Endothelial cell of umbilical vein (primary cell): ENCODE results near the gene MIEN1. TPM values are rescaled to one million over a fixed set of nuclear protein-coding genes. Genes with fewer than 3 reads are reported as not detected.

ENCODE experiments used
- BruUV-seq: library from RNA; stranded (reverse); fragments of 400-500 nt; replicated peaks from 2 replicates; lab custom pipeline; 2021; lab: Mats Ljungman, UMichigan
- CTCF ChIA-PET: fragments of 300-600, 350-600 bp; sonication (Branson Sonifier 250); formaldehyde crosslinking; loops from one replicate; lab custom pipeline; 2021; ENCODE audit warnings: antibody characterized with exemption, inconsistent platforms; lab: Charles Lee
- POLR2A ChIA-PET: fragments of 300-600, 350-600 bp; sonication (Branson Sonifier 250); formaldehyde crosslinking; loops from one replicate; lab custom pipeline; 2021; ENCODE audit warnings: antibody characterized with exemption, inconsistent platforms; lab: Charles Lee
- DNase-seq: peaks from one replicate; pipeline ENCODE4 v3.0.0-alpha.2; 2011; ENCODE audit warnings: low read depth, low spot score
- FAIRE-seq: peaks from 2 replicates; lab custom pipeline; 2011; peaks lifted over from hg19 to GRCh38; lab: Jason Lieb, UNC
- H2AFZ ChIP-seq: 2 replicates; pipeline ENCODE4 v1.6.0; 2012; ENCODE audit warnings: low read depth, low read length, control low read depth, inconsistent platforms
- H3K27ac ChIP-seq: 2 replicates; pipeline ENCODE4 v1.5.1; 2011; ENCODE audit warnings: low read depth, mild to moderate bottlenecking, control low read depth, low read length, moderate library complexity; ENCODE audit not compliant: insufficient read depth
- H3K27me3 ChIP-seq, 2 experiments: 2 replicates each; pipeline versions ENCODE4 v1.6.0 to v1.6.1; 2011; ENCODE audit warnings: low read length in 2 of 2, mixed read lengths in 1 of 2; ENCODE audit not compliant: control insufficient read depth in 2 of 2, insufficient read depth in 2 of 2
- H3K36me3 ChIP-seq, 2 experiments: 2 replicates in 1 of 2; 3 replicates in 1 of 2; pipeline ENCODE4 v1.5.1; 2011; ENCODE audit warnings: low read length in 2 of 2, mild to moderate bottlenecking in 1 of 2, moderate library complexity in 1 of 2; ENCODE audit not compliant: control insufficient read depth in 2 of 2, insufficient read depth in 2 of 2; ENCODE audit errors: extremely low read depth in 1 of 2
- H3K4me1 ChIP-seq: 3 replicates; pipeline ENCODE4 v1.5.1; 2011; ENCODE audit warnings: mild to moderate bottlenecking, low read length; ENCODE audit not compliant: control insufficient read depth, insufficient read depth; ENCODE audit errors: extremely low read depth
- H3K4me2 ChIP-seq: 2 replicates; pipeline ENCODE4 v1.6.1; 2011; ENCODE audit warnings: low read length, control low read depth, mixed read lengths; ENCODE audit not compliant: insufficient read depth
- H3K4me3 ChIP-seq, 3 experiments: fragments of 200-600 bp in 1 of 3; sonication (generic), shearing (Covaris generic) in 1 of 3; replicated peaks in 1 of 3; 2 replicates each; pipeline ENCODE4 v1.5.1; 2011 to 2016; ENCODE audit warnings: control low read depth in 3 of 3, low read length in 3 of 3, mild to moderate bottlenecking in 2 of 3, inconsistent platforms in 1 of 3, low read depth in 1 of 3, moderate library complexity in 1 of 3; ENCODE audit not compliant: insufficient read depth in 1 of 3
- H3K79me2 ChIP-seq: 2 replicates; pipeline ENCODE4 v1.6.0; 2012; ENCODE audit warnings: low read length, inconsistent platforms; ENCODE audit not compliant: control insufficient read depth, insufficient read depth
- H3K9ac ChIP-seq: replicated peaks from 2 replicates; pipeline ENCODE3; 2011; ENCODE audit warnings: low read length, control low read depth; ENCODE audit not compliant: insufficient read depth; ENCODE audit errors: extremely low read depth
- H3K9me1 ChIP-seq: replicated peaks from 3 replicates; pipeline ENCODE4 v1.6.0; 2011; ENCODE audit warnings: mild to moderate bottlenecking, low read length; ENCODE audit not compliant: control insufficient read depth, insufficient read depth; ENCODE audit errors: extremely low read depth
- H3K9me3 ChIP-seq: replicated peaks from 2 replicates; pipeline ENCODE4 v1.5.1; 2012; ENCODE audit warnings: low read length, inconsistent platforms; ENCODE audit not compliant: control insufficient read depth, insufficient read depth
- H4K20me1 ChIP-seq: replicated peaks from 2 replicates; pipeline ENCODE3; 2011; ENCODE audit warnings: mild to moderate bottlenecking, low read length; ENCODE audit not compliant: control insufficient read depth, insufficient read depth; ENCODE audit errors: extremely low read depth
- CTCF ChIP-seq, 2 donors: IDR thresholded peaks; 1 replicate in 1 of 2; 2 replicates in 1 of 2; pipeline ENCODE4 v1.5.1; 2011; ENCODE audit warnings: low read length in 2 of 2, mild to moderate bottlenecking in 2 of 2, moderate library complexity in 2 of 2, control low read depth in 1 of 2, inconsistent platforms in 1 of 2, low read depth in 1 of 2; ENCODE audit not compliant: insufficient read depth in 1 of 2; ENCODE audit errors: extremely low read depth in 1 of 2
- EZH2 ChIP-seq: IDR thresholded peaks from 2 replicates; pipeline ENCODE4 v1.6.1; 2012; ENCODE audit warnings: borderline replicate concordance, low read depth, mild to moderate bottlenecking, moderate library complexity, low read length, inconsistent platforms; ENCODE audit not compliant: severe bottlenecking
- FOS ChIP-seq: IDR thresholded peaks from 2 replicates; pipeline ENCODE4 v1.6.1; 2011; ENCODE audit warnings: mild to moderate bottlenecking, low read length, moderate library complexity, borderline replicate concordance; ENCODE audit not compliant: insufficient read depth
- GATA2 ChIP-seq: IDR thresholded peaks from 2 replicates; pipeline ENCODE4 v1.7.0; 2011; ENCODE audit warnings: low read depth, mild to moderate bottlenecking, moderate library complexity, mixed read lengths, low read length; ENCODE audit not compliant: insufficient read length, insufficient read depth
- JUN ChIP-seq: IDR thresholded peaks from 2 replicates; pipeline ENCODE4 v1.6.1; 2011; ENCODE audit warnings: borderline replicate concordance, low read depth; ENCODE audit not compliant: insufficient read length, insufficient read depth
- MAX ChIP-seq: IDR thresholded peaks from 2 replicates; pipeline ENCODE4 v1.6.1; 2011; ENCODE audit not compliant: insufficient read depth, insufficient read length
- MYC ChIP-seq: IDR thresholded peaks from one replicate; pipeline ENCODE4 v1.6.1; 2011; ENCODE audit warnings: mild to moderate bottlenecking, low read depth, low read length
- POLR2A ChIP-seq: IDR thresholded peaks from 2 replicates; pipeline ENCODE4 v1.6.1; 2012; ENCODE audit warnings: low read depth, mild to moderate bottlenecking, control low read depth, low read length
- POLR2AphosphoS5 ChIP-seq: IDR thresholded peaks from 2 replicates; pipeline ENCODE4 v1.6.1; 2012; ENCODE audit warnings: low read depth, mild to moderate bottlenecking, control low read depth, low read length, moderate library complexity; ENCODE audit not compliant: insufficient read depth
- dilution Hi-C: fragments of 300-500 bp; cut with MboI; formaldehyde crosslinking; loops from one replicate; pipeline ENCODE4 v1.15.0; 2019; ENCODE audit warnings: low sequenced_read_pairs; ENCODE audit not compliant: extremely low pct_ligation_motif_present
- intact Hi-C: fragments of 100-400 bp; cut with micrococcal nuclease; formaldehyde crosslinking; loops from one replicate; pipeline ENCODE4 v1.10.0; 2022
- polyA plus RNA-seq, 4 experiments: library from polyadenylated mRNA; depleted of rRNA in 3 of 4; stranded (reverse) in 3 of 4; unstranded in 1 of 4; fragments of >200 nt; gene quantifications; 2 replicates each; pipeline versions ENCODE4 v1.2.1 to v1.2.3, GENCODE V29; 2011 to 2012; ENCODE audit warnings: missing spikeins in 1 of 4
- total RNA-seq: library from RNA; stranded (reverse); gene quantifications from 2 replicates; pipeline ENCODE4 v1.2.3, GENCODE V29; 2021

Gene MIEN1
- total and polyA plus RNA-seq, 2 donors (not counting 3 experiments of a cell fraction or from before 2014, with no cell fraction given): 42.4 to 74.5 TPM

GRCh38 chr17:39761861-39762496, 31.6 kb upstream of the MIEN1 start:
- H3K9ac ChIP-seq: no peak overlapping the region
- H3K36me3 ChIP-seq: no peaks in the 10 kb centered on the region
- DNase-seq (no peak), FAIRE-seq (no peak)
- TF ChIP-seq EZH2 (no peak), MAX (no peak)
- no peak overlapping the region for H2AFZ ChIP-seq
- no peaks in the 10 kb centered on the region for H3K4me1 ChIP-seq
- no peak overlapping the region for H3K4me3 ChIP-seq
- dilution Hi-C loops (no loop called here), intact Hi-C loops (no loop called here)
- no peak overlapping the region for H3K27ac ChIP-seq
- no peaks in the 10 kb centered on the region for H3K79me2 ChIP-seq
- H3K27me3 ChIP-seq: peaks cover 28 to 30% of the 10 kb centered on the region in 2 experiments
- ChIA-PET POLR2A (no interaction called here), CTCF (interaction anchor here (1.1 kb wide), 1 partner anchor 32 kb away, joined by 4 read pairs; the partner anchor contains the start of gene MIEN1)
- H4K20me1 ChIP-seq: no peaks in the 10 kb centered on the region
- no peaks in the 10 kb centered on the region for H3K9me3 ChIP-seq
- H3K9me1 ChIP-seq: no peaks in the 10 kb centered on the region
- H3K4me2 ChIP-seq: no peak overlapping the region
- no TSS peak for BruUV-seq

GRCh38 chr17:39759204-39759603, 28.9 kb upstream of the MIEN1 start:
- intact Hi-C loops: no loop called here
- H3K4me3 ChIP-seq: no peak overlapping the region
- H3K27ac ChIP-seq: no peak overlapping the region
- H3K4me1 ChIP-seq: no peaks in the 10 kb centered on the region
- no peaks in the 10 kb centered on the region for H3K36me3 ChIP-seq
- BruUV-seq: no TSS peak
- H4K20me1 ChIP-seq: no peaks in the 10 kb centered on the region
- DNase-seq (no peak), FAIRE-seq (no peak)
- H3K27me3 ChIP-seq: peaks cover 17 to 26% of the 10 kb centered on the region in 2 experiments
- H3K4me2 ChIP-seq: no peak overlapping the region
- dilution Hi-C loops: no loop called here
- H3K9me3 ChIP-seq: no peaks in the 10 kb centered on the region
- no peak overlapping the region for H2AFZ ChIP-seq
- no peak for TF ChIP-seq GATA2
- no peak for TF ChIP-seq CTCF (IDR thresholded peaks at IDR 0.05; ENCODE audit: extremely low read depth in 1 of 2, insufficient read depth in 1 of 2, low read depth in 1 of 2, low read length in 2 of 2)
- no peak for TF ChIP-seq FOS
- TF ChIP-seq POLR2A: no peak
- TF ChIP-seq JUN: no peak
- TF ChIP-seq MYC: no peak
- no peak for TF ChIP-seq EZH2
- TF ChIP-seq POLR2AphosphoS5: no peak
- H3K79me2 ChIP-seq: no peaks in the 10 kb centered on the region
- no peaks in the 10 kb centered on the region for H3K9me1 ChIP-seq
- POLR2A ChIA-PET: no interaction called here
- CTCF ChIA-PET: interaction anchor here (1.1 to 1.5 kb wide), 3 partner anchors 18 to 138 kb away, joined by 4 to 5 read pairs (median 5); no protein-coding TSS in a partner anchor
- no peak overlapping the region for H3K9ac ChIP-seq
